GM12874 (cell line): ENCODE results near the gene CLC.
A peak's percentile ranks its signal among the peaks of the same experiment; 100 is the strongest.

Experiments used
- TF ChIP-seq, protein P1 (sequence below): IDR thresholded peaks from 2 replicates; pipeline ENCODE4 v1.5.1; 2011; ENCODE audit warnings: low read depth, mild to moderate bottlenecking, control low read depth, low read length, moderate library complexity; ENCODE audit not compliant: insufficient read depth

Gene CLC

DNA sequence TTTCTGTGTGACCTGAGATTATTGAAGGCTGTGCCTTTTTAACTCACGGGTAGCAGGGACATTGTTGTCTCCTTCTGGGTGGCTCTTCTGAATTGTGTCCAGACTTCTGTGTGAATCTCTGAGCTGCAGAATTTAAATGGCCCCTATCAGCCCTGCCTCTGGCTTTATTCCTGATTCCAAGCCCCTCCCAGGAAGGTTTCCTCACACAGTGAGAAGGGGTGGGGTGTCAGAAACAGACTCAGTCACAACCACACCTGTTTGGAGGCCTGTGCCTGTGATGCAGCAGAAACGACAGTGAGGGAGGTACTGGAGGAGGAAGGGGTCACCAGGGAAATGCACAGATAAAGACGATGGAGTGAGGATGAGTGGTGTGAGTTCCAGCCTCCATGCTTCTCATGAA, at the start of gene CLC:
Gene CLC, minus strand, starts transcription at position 139 of the 400 bp plus-strand sequence. Its CDS starts 77 bp downstream, at position 62.
- TF ChIP-seq, protein P1, sequence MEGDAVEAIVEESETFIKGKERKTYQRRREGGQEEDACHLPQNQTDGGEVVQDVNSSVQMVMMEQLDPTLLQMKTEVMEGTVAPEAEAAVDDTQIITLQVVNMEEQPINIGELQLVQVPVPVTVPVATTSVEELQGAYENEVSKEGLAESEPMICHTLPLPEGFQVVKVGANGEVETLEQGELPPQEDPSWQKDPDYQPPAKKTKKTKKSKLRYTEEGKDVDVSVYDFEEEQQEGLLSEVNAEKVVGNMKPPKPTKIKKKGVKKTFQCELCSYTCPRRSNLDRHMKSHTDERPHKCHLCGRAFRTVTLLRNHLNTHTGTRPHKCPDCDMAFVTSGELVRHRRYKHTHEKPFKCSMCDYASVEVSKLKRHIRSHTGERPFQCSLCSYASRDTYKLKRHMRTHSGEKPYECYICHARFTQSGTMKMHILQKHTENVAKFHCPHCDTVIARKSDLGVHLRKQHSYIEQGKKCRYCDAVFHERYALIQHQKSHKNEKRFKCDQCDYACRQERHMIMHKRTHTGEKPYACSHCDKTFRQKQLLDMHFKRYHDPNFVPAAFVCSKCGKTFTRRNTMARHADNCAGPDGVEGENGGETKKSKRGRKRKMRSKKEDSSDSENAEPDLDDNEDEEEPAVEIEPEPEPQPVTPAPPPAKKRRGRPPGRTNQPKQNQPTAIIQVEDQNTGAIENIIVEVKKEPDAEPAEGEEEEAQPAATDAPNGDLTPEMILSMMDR = no peak

DNA sequence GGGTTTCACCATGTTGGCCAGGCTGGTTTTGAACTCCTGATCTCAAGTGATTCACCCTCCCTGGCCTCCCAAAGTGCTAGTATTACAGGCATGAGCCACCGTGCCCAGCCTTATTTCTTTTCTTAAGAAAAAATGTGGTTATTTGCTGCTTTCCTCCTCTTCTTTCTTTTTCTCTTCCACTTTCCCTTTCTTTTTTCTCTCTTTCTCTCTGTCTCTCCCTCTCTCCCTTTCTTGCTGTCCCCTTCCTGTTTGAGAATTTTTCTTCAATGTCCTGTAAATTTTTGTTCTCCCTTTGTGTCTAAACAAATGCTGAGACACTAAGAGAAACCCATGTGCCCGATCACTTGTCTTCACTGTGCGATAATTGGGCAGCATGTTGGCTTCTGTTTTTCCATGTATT, 43.1 kb upstream of the CLC start:
- TF ChIP-seq, protein P1 = no peak

DNA sequence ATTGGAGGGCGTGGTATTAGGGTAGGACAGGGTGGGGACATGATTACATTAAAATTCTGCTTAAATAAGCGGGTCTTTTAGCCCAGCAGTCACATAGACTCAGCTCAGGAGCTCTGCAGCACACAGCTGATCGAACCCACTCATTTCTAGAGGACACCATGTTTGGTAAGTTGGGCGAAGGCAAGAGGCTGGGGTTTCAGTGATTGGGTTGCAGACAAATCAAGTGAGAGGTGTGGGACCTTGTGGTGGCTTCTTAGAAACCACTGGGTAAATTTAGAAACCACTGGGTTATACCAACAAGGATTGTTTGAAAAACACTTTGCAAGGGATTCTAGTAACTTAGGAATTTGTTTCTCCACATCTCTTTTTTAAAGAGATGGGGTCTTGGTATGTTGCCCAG, 40.9 kb upstream of the CLC start, which contains the start of gene LEUTX:
Gene LEUTX, plus strand, starts transcription at position 92 of the 400 bp plus-strand sequence. Its CDS starts 67 bp downstream, at position 159.
- TF ChIP-seq, protein P1 = no peak

DNA sequence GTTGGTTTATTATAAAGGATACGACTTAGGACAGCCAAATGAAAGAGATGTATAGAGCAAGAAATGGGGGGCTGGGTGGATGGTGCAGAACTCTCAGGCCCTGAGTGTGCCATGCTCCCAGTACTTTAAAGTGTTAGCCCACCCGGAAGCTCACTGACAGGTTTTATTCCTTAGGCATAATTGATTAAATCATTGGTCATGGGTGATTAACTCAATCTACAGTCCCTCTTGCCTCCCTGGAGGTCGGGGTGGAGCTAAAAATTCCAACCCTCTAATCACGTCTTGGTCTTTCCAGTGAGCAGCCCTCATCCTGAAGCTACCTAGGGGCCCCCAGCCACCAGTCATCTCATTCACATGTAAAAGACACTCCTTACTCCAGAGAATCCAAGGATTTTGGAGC, 31.0 kb upstream of the CLC start:
- TF ChIP-seq, protein P1 = no peak

DNA sequence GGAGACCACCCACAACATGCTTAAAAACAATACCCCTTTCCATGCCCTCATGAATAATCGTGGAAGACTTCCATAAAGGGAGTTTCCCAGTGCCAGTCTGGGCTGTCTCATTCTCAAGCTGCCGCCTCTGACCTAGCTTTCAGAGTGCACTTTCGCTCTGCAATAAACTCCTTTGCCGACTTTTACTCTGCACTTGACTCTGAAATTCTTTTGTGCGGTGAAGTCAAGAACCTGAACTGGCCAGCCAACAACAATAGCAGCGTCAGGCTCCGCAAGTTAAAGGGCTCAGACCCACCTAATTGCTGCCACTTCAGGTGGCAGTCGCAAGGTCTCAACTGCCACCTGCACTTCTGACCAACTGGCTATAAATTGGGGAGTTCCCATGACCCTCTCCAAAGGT, 30.5 kb upstream of the CLC start:
- TF ChIP-seq, protein P1 = no peak

DNA sequence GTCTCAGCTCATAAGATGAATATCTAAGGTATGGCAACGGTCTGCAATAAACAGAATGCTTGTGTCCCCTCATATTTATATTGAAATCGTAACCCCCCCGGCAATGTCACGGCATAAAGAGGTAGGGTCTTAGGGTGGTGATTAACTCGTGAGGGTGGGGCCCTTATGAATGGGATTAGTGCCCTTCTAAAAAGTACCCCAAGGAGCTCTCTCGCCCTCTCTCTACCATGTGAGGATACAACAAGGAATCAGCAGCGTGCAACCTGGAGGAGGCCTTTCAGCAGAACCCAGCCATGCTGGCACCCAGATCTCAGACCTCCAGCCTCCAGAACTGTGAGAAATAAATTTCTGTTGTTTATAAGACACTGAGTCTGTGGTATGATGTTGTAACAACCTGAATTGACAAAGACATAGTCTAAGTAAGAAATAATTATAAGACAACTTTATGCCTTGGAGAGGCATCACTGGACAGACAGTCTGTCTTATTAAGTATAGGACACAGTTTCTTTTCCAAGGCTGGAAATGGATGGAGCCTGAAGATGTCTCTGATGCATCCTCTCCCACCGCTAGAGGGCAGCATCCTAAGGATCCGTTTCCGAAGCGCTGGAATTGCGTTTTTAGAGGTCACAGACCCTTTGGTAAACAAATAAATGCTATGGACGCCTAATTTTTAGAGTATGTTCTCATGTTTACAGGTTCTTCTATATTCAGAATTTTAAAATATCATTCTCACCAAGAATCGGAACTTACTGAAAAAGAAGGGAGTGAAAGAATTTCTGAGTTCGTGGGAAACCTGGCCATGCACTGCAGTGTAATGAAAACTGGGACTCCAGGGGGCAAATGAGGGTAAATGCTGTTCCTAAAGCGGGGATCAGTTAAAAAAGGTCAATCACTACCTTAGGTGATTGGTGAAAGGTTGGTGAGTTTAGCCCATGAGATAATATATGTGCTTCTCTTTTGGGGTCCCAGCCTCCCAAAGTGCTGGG, 27.6 kb upstream of the CLC start:
- TF ChIP-seq, protein P1 = peak; percentile 71

DNA sequence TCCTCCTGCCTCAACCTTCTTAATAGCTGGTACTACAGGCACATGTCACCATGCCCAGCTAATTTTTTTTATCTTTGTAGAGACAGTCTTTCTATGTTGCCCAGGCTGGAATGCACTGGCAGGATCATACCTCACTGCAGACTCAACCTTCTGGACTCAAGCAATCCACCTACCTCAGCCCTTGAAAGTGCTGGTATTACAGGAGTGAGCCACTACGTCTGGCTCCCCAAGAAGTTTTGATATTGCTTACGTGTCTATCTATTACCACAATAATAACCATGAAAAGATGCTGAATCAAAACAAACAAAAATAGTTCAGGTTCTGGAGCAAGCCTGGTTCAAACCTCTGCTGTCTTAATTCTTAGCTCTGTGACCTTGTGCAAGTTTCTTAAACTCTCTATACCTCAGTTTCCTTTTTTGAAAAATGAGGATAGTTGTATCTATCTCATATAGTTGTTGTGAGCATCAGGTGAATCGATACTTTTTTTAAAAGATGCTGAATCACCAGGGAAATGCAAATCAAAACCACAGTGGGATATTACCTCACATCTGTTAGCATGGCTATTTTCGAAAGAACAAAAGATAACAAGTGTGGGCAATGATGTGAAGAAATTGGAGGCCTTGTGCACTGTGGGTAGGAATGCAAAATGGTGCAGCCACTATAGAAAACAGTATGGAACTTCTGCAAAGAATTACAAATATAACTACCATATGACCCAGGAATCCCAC, 21.8 kb upstream of the CLC start:
- TF ChIP-seq, protein P1 = no peak
